Loucy (cell line): Measurements from ENCODE around the gene PDGFA.

Source experiments
- CTCF ChIP-seq: fragments of 200-600 bp; sonication (generic); conservative IDR thresholded peaks from 2 replicates; pipeline ENCODE4 v1.5.1; 2014; ENCODE audit warnings: mild to moderate bottlenecking, antibody characterized with exemption, low read length
- EZH2phosphoT487 ChIP-seq: fragments of 200-600 bp; IDR thresholded peaks from 2 replicates; pipeline ENCODE4 v1.6.1; 2018; ENCODE audit warnings: antibody characterized with exemption, mild to moderate bottlenecking, moderate library complexity, borderline replicate concordance

- TF ChIP-seq CTCF: no peak
- no peak for TF ChIP-seq EZH2phosphoT487
Observed at GRCh38 chr7:516216-516605, 3.4 kb downstream of the PDGFA start.
